PC-3 (cell line): ENCODE measurements around the gene COQ10A. TPM values are rescaled to one million over a fixed set of nuclear protein-coding genes. Genes with fewer than 3 reads are reported as not detected.
A peak's percentile ranks its signal among the peaks of the same experiment; 100 is the strongest.

Source experiments
- ATAC-seq: fragments of 200-7000 bp; cut with Tn5 transposase; 2 replicates; pipeline ENCODE4 v1.9.1; 2020; ENCODE audit warnings: mild to moderate bottlenecking, moderate library complexity
- Bru-seq: library from RNA; stranded (reverse); fragments of 400-500 nt; gene quantifications from one replicate; lab custom pipeline; 2021; lab: Mats Ljungman, UMichigan
- BruChase-seq, 2 experiments: library from RNA; stranded (reverse); fragments of 400-500 nt; gene quantifications; one replicate each; lab custom pipeline; 2021; lab: Mats Ljungman, UMichigan
- BruUV-seq: library from RNA; stranded (reverse); fragments of 400-500 nt; replicated peaks from 2 replicates; lab custom pipeline; 2021; lab: Mats Ljungman, UMichigan
- CTCF ChIA-PET: fragments of 300-600 bp; sonication (Branson Sonifier 250); formaldehyde crosslinking; loops from one replicate; lab custom pipeline; 2022; ENCODE audit warnings: antibody characterized with exemption; lab: Charles Lee
- POLR2A ChIA-PET: fragments of 300-600 bp; sonication (Branson Sonifier 250); formaldehyde crosslinking; loops from one replicate; lab custom pipeline; 2022; ENCODE audit warnings: antibody characterized with exemption; ENCODE audit not compliant: unreplicated experiment; lab: Charles Lee
- DNase-seq: peaks from one replicate; pipeline ENCODE4 v3.0.0-alpha.2; 2015
- H2AFZ ChIP-seq: fragments of 300-600 bp; sonication (generic); 2 replicates; pipeline ENCODE4 v1.6.0; 2016; ENCODE audit warnings: antibody characterized with exemption, low read length
- H3F3A ChIP-seq: fragments of 300-600 bp; sonication (generic); one replicate; pipeline ENCODE4 v1.6.0; 2017; ENCODE audit warnings: antibody characterized with exemption, low read length, control low read depth, mild to moderate bottlenecking; ENCODE audit not compliant: unreplicated experiment
- H3K27ac ChIP-seq: fragments of 300-600 bp; sonication (generic); 2 replicates; pipeline ENCODE4 v1.5.1; 2016; ENCODE audit warnings: mild to moderate bottlenecking, low read length
- H3K27me3 ChIP-seq: fragments of 300-600 bp; sonication (generic); 2 replicates; pipeline ENCODE4 v1.6.1; 2016; ENCODE audit warnings: low read length, mixed read lengths
- H3K36me3 ChIP-seq: fragments of 300-600 bp; sonication (generic); 2 replicates; pipeline ENCODE4 v1.6.1; 2016; ENCODE audit warnings: low read depth, mixed run types, low read length, mixed read lengths
- H3K4me1 ChIP-seq: fragments of 300-600 bp; sonication (generic); 2 replicates; pipeline ENCODE4 v1.5.1; 2016; ENCODE audit warnings: low read length; ENCODE audit not compliant: insufficient read depth
- H3K4me2 ChIP-seq: fragments of 300-600 bp; sonication (generic); 2 replicates; pipeline ENCODE4 v1.6.0; 2016; ENCODE audit warnings: low read length
- H3K4me3 ChIP-seq: fragments of 300-600 bp; sonication (generic); 2 replicates; pipeline ENCODE4 v1.5.1; 2016; ENCODE audit warnings: mild to moderate bottlenecking, low read length, mixed read lengths
- H3K79me2 ChIP-seq: fragments of 300-600 bp; sonication (generic); 2 replicates; pipeline ENCODE4 v1.6.1; 2017; ENCODE audit warnings: low read length, mixed read lengths
- H3K9ac ChIP-seq: fragments of 300-600 bp; sonication (generic); 2 replicates; pipeline ENCODE4 v1.6.0; 2016; ENCODE audit warnings: mild to moderate bottlenecking, low read length
- H3K9me2 ChIP-seq: fragments of 300-600 bp; sonication (generic); replicated peaks from 2 replicates; pipeline ENCODE4 v1.6.1; 2016; ENCODE audit warnings: mixed run types, low read length, mixed read lengths
- H3K9me3 ChIP-seq: fragments of 300-600 bp; sonication (generic); 2 replicates; pipeline ENCODE4 v1.6.1; 2016; ENCODE audit warnings: low read length, mixed read lengths
- H4K20me1 ChIP-seq: fragments of 300-600 bp; sonication (generic); 2 replicates; pipeline ENCODE4 v1.6.1; 2016; ENCODE audit warnings: low read length, mixed read lengths
- CTCF ChIP-seq: fragments of 300-600 bp; sonication (generic); conservative IDR thresholded peaks from 2 replicates; pipeline ENCODE4 v1.5.1; 2017; ENCODE audit warnings: antibody characterized with exemption, low read depth, mild to moderate bottlenecking, low read length
- EZH2 ChIP-seq: fragments of 300-600 bp; sonication (generic); IDR thresholded peaks from one replicate; pipeline ENCODE4 v1.6.1; 2017; ENCODE audit warnings: antibody characterized with exemption, mild to moderate bottlenecking, low read length; ENCODE audit not compliant: unreplicated experiment
- EZH2phosphoT487 ChIP-seq: fragments of 300-600 bp; sonication (generic); IDR thresholded peaks from 2 replicates; pipeline ENCODE4 v1.6.1; 2018; ENCODE audit warnings: mild to moderate bottlenecking, antibody characterized with exemption, low read length, borderline replicate concordance
- intact Hi-C: fragments of 100-400 bp; cut with micrococcal nuclease; formaldehyde crosslinking; loops from 2 replicates; pipeline ENCODE4 v1.9.0; 2023
- long read RNA-seq: library from polyadenylated mRNA; unstranded; transcript quantifications from one replicate; pipeline ENCODE4 v2.0.0, GENCODE V29; 2021; ENCODE audit not compliant: unreplicated experiment
- total RNA-seq: library from RNA; depleted of rRNA; stranded (reverse); fragments of >200 nt; gene quantifications from 2 replicates; pipeline ENCODE4 v1.2.3, GENCODE V29; 2014; rRNA removed

Gene COQ10A
- total RNA-seq = 9.2 and 9.8 TPM in 2 replicates
- percentile 57 among the genes with signal in this experiment for Bru-seq, nascent RNA
- percentile 72 among the genes with signal in this experiment for BruChase-seq, experiment 1, labeled RNA remaining after a 6-hour chase
- BruChase-seq, experiment 2, labeled RNA remaining after a 2-hour chase = percentile 67 among the genes with signal in this experiment
- long read RNA-seq, transcript COQ10A-201 (5 exons, 1,652 nt) = major isoform, 6 of 18 reads
- long read RNA-seq, partial matches to known transcripts = 1 of 18 reads
- long read RNA-seq, other reads (novel, unspliced or antisense) = 6 of 18 reads

- TF ChIP-seq CTCF (peak; percentile 69), EZH2 (no peak)
- POLR2A ChIA-PET = no interaction called here
- Histone ChIP-seq H3K9ac (peak within 1 kb of the TSS; percentile 74), H3F3A (no peaks in the 10 kb centered on the region), H3K4me2 (peak within 1 kb of the TSS; percentile 96), H3K9me3 (no peaks in the 10 kb centered on the region), H3K36me3 (peaks cover 14% of the 10 kb centered on the region; the same call in 1 of the 2 replicates), H4K20me1 (no peaks in the 10 kb centered on the region), H3K4me3 (peak within 1 kb of the TSS; percentile 93), H3K27me3 (no peaks in the 10 kb centered on the region), H3K9me2 (no peaks in the 10 kb centered on the region), H3K4me1 (peaks cover 3% of the 10 kb centered on the region), H2AFZ (peak within 1 kb of the TSS; percentile 96), H3K79me2 (no peaks in the 10 kb centered on the region), H3K27ac (peak within 1 kb of the TSS; percentile 60)
- CTCF ChIA-PET = interaction anchor here (1.6 kb wide), 1 partner anchor 9 kb away, joined by 11 read pairs; the partner anchor contains the start of gene ANKRD52
- ATAC-seq = peak; percentile 92
- DNase-seq = peak; percentile 88
- TSS peak; percentile 38 for BruUV-seq
- intact Hi-C loops = loop anchor here (5.0 kb wide), 1 partner anchor 45 kb away; the partner anchor contains the start of genes NABP2 and RNF41
These were observed at the start of gene COQ10A for GRCh38 chr12:56266693-56267442. TSS of gene COQ10A (plus strand) at chr12:56266942. CDS start at chr12:56267119, 177 bp downstream.

- H3K9me2 ChIP-seq = no peaks in the 10 kb centered on the region
- H3K4me2 ChIP-seq = peak overlapping the region; percentile 94; the same call in 1 of the 2 replicates
- DNase-seq (no peak), ATAC-seq (no peak)
- H3K27me3 ChIP-seq = no peaks in the 10 kb centered on the region
- H3F3A ChIP-seq = no peaks in the 10 kb centered on the region
- no TSS peak for BruUV-seq
- TF ChIP-seq EZH2phosphoT487 (no peak), EZH2 (no peak), CTCF (no peak)
- no peak overlapping the region for H2AFZ ChIP-seq
- peaks cover 25% of the 10 kb centered on the region for H3K79me2 ChIP-seq
- no peaks in the 10 kb centered on the region for H4K20me1 ChIP-seq
- H3K9me3 ChIP-seq = no peaks in the 10 kb centered on the region
- no peak overlapping the region for H3K27ac ChIP-seq
- H3K4me1 ChIP-seq = peaks cover 14% of the 10 kb centered on the region
- POLR2A ChIA-PET = interaction anchor here (0.7 kb wide), 1 partner anchor 30 kb away, joined by 18 read pairs; no protein-coding TSS in a partner anchor
- H3K9ac ChIP-seq = no peak overlapping the region
- H3K4me3 ChIP-seq = 0 out of 2 replicates have a peak overlapping the region, but pooled peaks have one; percentile 90
- CTCF ChIA-PET = no interaction called here
- intact Hi-C loops = loop anchor here (5.0 kb wide), 1 partner anchor 47 kb away; the partner anchor contains the start of gene COQ10A
- H3K36me3 ChIP-seq = no peaks in the 10 kb centered on the region; the same call in 1 of the 2 replicates
These were observed 46.9 kb upstream of the COQ10A start for GRCh38 chr12:56219840-56220239.
